ENCODE measurements around the gene IQCB1. TPM values are rescaled to one million over a fixed set of nuclear protein-coding genes. Genes with fewer than 3 reads are reported as not detected.
"Not testable (repeated sequence)": the region's sequence is repeated elsewhere in the genome, so short reads cannot be mapped to it uniquely, and the experiment has no call there.

Gene IQCB1
- total and polyA plus RNA-seq, 8 donors = 9.0 to 18.3 (median 11.5) TPM

DNA sequence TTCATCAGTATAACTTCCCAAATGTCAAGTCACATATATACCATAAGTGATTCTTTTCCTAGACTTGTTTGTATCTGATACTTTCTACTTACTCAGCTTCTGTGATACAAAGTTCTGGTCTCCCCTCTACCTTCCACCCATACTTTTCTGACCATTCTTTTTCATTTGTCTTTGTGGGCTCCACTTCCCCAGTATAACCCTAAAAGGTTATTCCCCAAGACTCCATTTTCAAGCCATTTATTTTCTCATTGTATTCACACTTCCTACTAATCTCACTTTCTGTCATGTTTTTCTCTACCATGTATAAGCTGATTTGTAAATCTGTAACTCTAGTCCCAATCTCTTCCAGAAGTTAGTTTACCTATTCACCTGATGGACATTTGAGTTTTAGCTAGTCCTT, 34.0 kb downstream of the IQCB1 start:
- TF ChIP-seq CTCF (IDR thresholded peaks at IDR 0.05) = no peak
- intact Hi-C loops (cut with DNase I) = no loop called here
- FAIRE-seq = no peak
- Histone ChIP-seq H3K36me3 (peaks cover 0 to 9% (median 6%) of the 10 kb centered on the region in 3 donors), H3K4me3 (no peak overlapping the region), H3K27me3 (no peaks in the 10 kb centered on the region), H3K9me3 (no peaks in the 10 kb centered on the region), H3K4me1 (peaks cover 0 to 6% (median 4%) of the 10 kb centered on the region in 3 donors), H3K27ac (no peak overlapping the region)
- DNase-seq = no peak
- ATAC-seq = no peak

DNA sequence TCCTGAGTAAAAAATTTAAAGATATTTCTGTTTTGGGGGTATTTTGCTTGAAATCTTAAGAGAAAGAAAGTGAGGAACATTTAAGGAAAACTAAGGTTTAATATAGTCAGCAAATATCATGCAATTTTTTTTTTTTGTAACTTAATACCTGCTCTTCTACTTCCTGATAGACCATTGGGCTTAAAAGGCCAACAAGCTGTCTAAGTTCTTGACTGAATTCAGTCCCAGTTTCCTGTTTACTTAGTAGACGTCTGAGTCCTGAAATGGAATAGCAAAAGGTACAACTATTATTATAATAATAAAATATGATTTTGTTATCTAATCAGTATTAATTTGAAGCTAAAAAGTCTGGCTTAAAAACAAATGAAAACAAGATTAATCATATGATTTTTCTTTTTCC, 37.9 kb downstream of the IQCB1 start:
- DNase-seq = no peak
- ATAC-seq = peak; percentile 60 to 86 (median 76)

GRCh38 chr3:121794264-121794983, 40.4 kb downstream of the IQCB1 start:
- intact Hi-C loops (cut with DNase I) = no loop called here
- ATAC-seq (no peak), FAIRE-seq (no peak), DNase-seq (no peak)
- H3K27ac ChIP-seq = no peak overlapping the region
- peaks cover 0 to 12% (median 4%) of the 10 kb centered on the region in 3 donors for H3K36me3 ChIP-seq
- H3K4me1 ChIP-seq = peaks cover 0 to 4% (median 0%) of the 10 kb centered on the region in 3 donors
- 90 to 91% methylated on average over 2 of the region's 2 CpGs for WGBS, 2 donors
- H3K27me3 ChIP-seq = no peaks in the 10 kb centered on the region
- H3K9me3 ChIP-seq = no peaks in the 10 kb centered on the region
- TF ChIP-seq CTCF (IDR thresholded peaks at IDR 0.05) = no peak
- no peak overlapping the region for H3K4me3 ChIP-seq

More for the DNA sequence above, 37.9 kb downstream of the IQCB1 start:
- 0 to 3% methylated on average over 1 of the region's 1 CpG for WGBS, 2 donors
- Histone ChIP-seq H3K27me3 (no peaks in the 10 kb centered on the region), H3K36me3 (peaks cover 0 to 12% (median 4%) of the 10 kb centered on the region in 3 donors), H3K4me1 (peaks cover 0 to 4% (median 0%) of the 10 kb centered on the region in 3 donors), H3K9me3 (no peaks in the 10 kb centered on the region), H3K4me3 (no peak overlapping the region), H3K27ac (no peak overlapping the region)
- peak; percentile 13 for FAIRE-seq
- no peak for TF ChIP-seq CTCF (IDR thresholded peaks at IDR 0.05)
- intact Hi-C loops (cut with DNase I) = no loop called here

DNA sequence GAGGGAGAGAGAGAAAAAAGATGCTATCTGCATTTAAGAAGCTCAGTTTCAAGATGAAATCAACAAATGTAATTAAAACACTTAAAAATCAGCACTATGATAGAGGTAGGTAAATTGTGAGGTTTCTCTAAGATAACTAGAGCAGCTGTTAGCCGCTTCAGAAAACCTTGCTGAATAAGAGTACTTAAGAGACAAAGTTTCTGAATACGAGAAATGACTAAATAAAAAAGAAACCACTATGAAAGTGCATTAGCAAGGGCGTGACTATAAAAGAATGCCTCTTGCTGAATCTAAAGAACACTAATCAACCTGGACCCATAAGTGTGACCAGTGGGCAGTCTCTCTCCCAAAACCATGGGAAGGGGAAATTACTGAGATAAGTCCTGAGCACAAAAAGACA, 41.8 kb downstream of the IQCB1 start:
- H3K27me3 ChIP-seq = no peaks in the 10 kb centered on the region
- TF ChIP-seq CTCF (IDR thresholded peaks at IDR 0.05) = no peak
- H3K4me3 ChIP-seq = no peak overlapping the region
- WGBS, 2 donors = 96 to 98% methylated on average over 3 of the region's 3 CpGs
- H3K9me3 ChIP-seq = no peaks in the 10 kb centered on the region
- H3K4me1 ChIP-seq = peaks cover 0 to 4% (median 0%) of the 10 kb centered on the region in 3 donors
- DNase-seq (no peak), ATAC-seq (no peak), FAIRE-seq (no peak)
- H3K36me3 ChIP-seq = peaks cover 0 to 21% (median 0%) of the 10 kb centered on the region in 3 donors
- no peak overlapping the region for H3K27ac ChIP-seq
- intact Hi-C loops (cut with DNase I) = no loop called here

DNA sequence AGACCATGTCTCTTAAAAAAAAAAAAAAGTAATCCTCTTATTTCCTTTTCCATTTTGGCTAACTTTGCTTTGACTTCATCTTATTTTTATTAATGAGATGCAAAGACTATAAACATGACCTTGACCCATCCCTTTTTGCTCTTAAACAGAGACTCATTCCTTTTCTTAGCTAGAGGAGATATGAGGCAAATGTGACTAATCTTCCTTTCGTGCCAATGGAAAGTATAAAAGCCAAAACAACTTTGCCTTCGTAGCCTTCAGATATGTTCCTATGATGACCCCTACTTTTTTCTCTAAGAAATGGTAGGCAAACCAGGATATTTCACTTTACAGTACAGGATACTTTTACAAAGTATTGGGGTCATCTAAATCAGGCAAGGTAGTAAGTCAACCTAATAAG, 48.4 kb downstream of the IQCB1 start:
- DNase-seq (no peak), ATAC-seq (no peak), FAIRE-seq (no peak)
- 69 to 87% methylated on average over 2 of the region's 2 CpGs for WGBS, 2 donors
- Histone ChIP-seq H3K27me3 (no peaks in the 10 kb centered on the region), H3K9me3 (no peaks in the 10 kb centered on the region), H3K4me1 (no peaks in the 10 kb centered on the region), H3K27ac (no peak overlapping the region), H3K36me3 (peaks cover 0 to 26% (median 0%) of the 10 kb centered on the region in 3 donors), H3K4me3 (no peak overlapping the region)
- intact Hi-C loops (cut with DNase I) = no loop called here
- TF ChIP-seq CTCF (IDR thresholded peaks at IDR 0.05) = no peak

DNA sequence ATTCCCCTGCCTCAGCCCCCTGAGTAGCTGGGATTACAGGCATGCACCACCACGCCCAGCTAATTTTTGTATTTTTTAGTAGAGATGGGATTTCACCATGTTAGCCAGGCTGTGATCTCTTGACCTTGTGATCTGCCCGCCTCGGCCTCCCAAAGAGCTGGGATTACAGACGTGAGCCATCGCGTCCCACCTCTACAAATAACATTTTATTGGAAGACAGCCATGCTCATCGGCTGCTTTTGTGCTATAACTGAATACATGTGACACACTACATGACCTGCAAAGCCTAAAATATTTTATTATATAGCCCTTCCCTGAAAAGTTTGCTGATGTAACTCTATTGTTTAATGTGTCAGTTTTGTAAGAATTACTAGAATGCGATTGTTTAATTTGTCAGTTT, 52.1 kb downstream of the IQCB1 start:
- H3K4me1 ChIP-seq; H3K9me3 ChIP-seq; DNase-seq; H3K27me3 ChIP-seq; H3K27ac ChIP-seq; ATAC-seq; H3K4me3 ChIP-seq; FAIRE-seq; intact Hi-C loops (cut with DNase I): not testable (repeated sequence)
- peaks cover 0 to 28% (median 10%) of the 10 kb centered on the region in 3 donors for H3K36me3 ChIP-seq
- WGBS, 2 donors = 91% methylated on average over 8 of the region's 8 CpGs

Measured in pancreas (tissue), 10 donors.